ENCODE data around the gene COQ8A.

Gene COQ8A

GRCh38 chr1:226982451-226983177 is 42.5 kb downstream of the COQ8A start:
- H3K4me3 ChIP-seq (ENCODE audit: low read depth, low read length) = no peak overlapping the region
- no peak for TF ChIP-seq CTCF (IDR thresholded peaks at IDR 0.05; ENCODE audit: insufficient read depth, low read length, missing control alignments)
- DNase-seq (ENCODE audit: low read depth, low spot score) = no peak
- ChIA-PET POLR2A (interaction anchor here (1.3 kb wide), 1 partner anchor 13 kb away, joined by 4 read pairs; no protein-coding TSS in a partner anchor), CTCF (no interaction called here)

GRCh38 chr1:226983247-226983991 is 43.3 kb downstream of the COQ8A start:
- ChIA-PET POLR2A (interaction anchor here (1.3 kb wide), 1 partner anchor 13 kb away, joined by 4 read pairs; no protein-coding TSS in a partner anchor), CTCF (interaction anchor here (1.0 kb wide), 1 partner anchor 10 kb away, joined by 4 read pairs; no protein-coding TSS in a partner anchor)
- no peak for TF ChIP-seq CTCF (IDR thresholded peaks at IDR 0.05; ENCODE audit: insufficient read depth, low read length, missing control alignments)
- DNase-seq (ENCODE audit: low read depth, low spot score) = no peak
- no peak overlapping the region for H3K4me3 ChIP-seq (ENCODE audit: low read depth, low read length)

- TF ChIP-seq CTCF (IDR thresholded peaks at IDR 0.05; ENCODE audit: insufficient read depth, low read length, missing control alignments) = no peak
- ChIA-PET POLR2A (interaction anchor here (1.3 kb wide), 1 partner anchor 12 kb away, joined by 4 read pairs; no protein-coding TSS in a partner anchor), CTCF (interaction anchor here (0.8 to 1.0 kb wide), 2 partner anchors 9 to 10 kb away, joined by 3 to 4 read pairs; no protein-coding TSS in a partner anchor)
- no peak overlapping the region for H3K4me3 ChIP-seq (ENCODE audit: low read depth, low read length)
- no peak for DNase-seq (ENCODE audit: low read depth, low spot score)
Observed at GRCh38 chr1:226983992-226984364, 43.9 kb downstream of the COQ8A start.

- POLR2A ChIA-PET = no interaction called here
- H3K4me3 ChIP-seq (ENCODE audit: low read depth, low read length) = no peak overlapping the region
- CTCF ChIA-PET = interaction anchor here (0.8 to 1.0 kb wide), 2 partner anchors 9 to 10 kb away, joined by 3 to 4 read pairs; no protein-coding TSS in a partner anchor
- no peak for DNase-seq (ENCODE audit: low read depth, low spot score)
- no peak for TF ChIP-seq CTCF (IDR thresholded peaks at IDR 0.05; ENCODE audit: insufficient read depth, low read length, missing control alignments)
Observed at GRCh38 chr1:226984521-226985238, 44.6 kb downstream of the COQ8A start.

GRCh38 chr1:226985239-226985838 is 45.2 kb downstream of the COQ8A start:
- POLR2A ChIA-PET = no interaction called here
- H3K4me3 ChIP-seq (ENCODE audit: low read depth, low read length) = no peak overlapping the region
- CTCF ChIA-PET = no interaction called here
- DNase-seq (ENCODE audit: low read depth, low spot score) = no peak
- TF ChIP-seq CTCF (IDR thresholded peaks at IDR 0.05; ENCODE audit: insufficient read depth, low read length, missing control alignments) = no peak

All from AG04449 (cell line).